KMS-11 (cell line): ENCODE results near the gene YY1.
"Not testable (repeated sequence)": the region's sequence is repeated elsewhere in the genome, so short reads cannot be mapped to it uniquely, and the experiment has no call there.

Experiments used
- H2AFZ ChIP-seq: fragments of 200-600 bp; sonication (generic); 2 replicates; pipeline ENCODE4 v1.6.1; 2016; ENCODE audit warnings: antibody characterized with exemption, mixed run types, low read depth
- H3K27ac ChIP-seq: fragments of 200-600 bp; sonication (generic); 2 replicates; pipeline ENCODE4 v1.6.1; 2016; ENCODE audit warnings: mild to moderate bottlenecking, mixed run types
- H3K27me3 ChIP-seq: fragments of 200-600 bp; sonication (generic); 2 replicates; pipeline ENCODE4 v1.6.1; 2017; ENCODE audit warnings: mild to moderate bottlenecking, low read depth, mixed run types, moderate library complexity; ENCODE audit not compliant: insufficient read depth
- H3K36me3 ChIP-seq: fragments of 200-600 bp; sonication (generic); 2 replicates; pipeline ENCODE4 v1.6.1; 2017; ENCODE audit warnings: mild to moderate bottlenecking, mixed run types; ENCODE audit not compliant: insufficient read depth
- H3K4me1 ChIP-seq: fragments of 200-600 bp; sonication (generic); 2 replicates; pipeline ENCODE4 v1.6.1; 2016; ENCODE audit warnings: mild to moderate bottlenecking, low read depth, mixed run types; ENCODE audit not compliant: poor library complexity, severe bottlenecking
- H3K4me2 ChIP-seq: fragments of 200-600 bp; sonication (generic); 2 replicates; pipeline ENCODE4 v1.7.0; 2016; ENCODE audit warnings: mild to moderate bottlenecking, mixed run types
- H3K4me3 ChIP-seq: fragments of 200-600 bp; sonication (generic); IDR thresholded peaks from 2 replicates; pipeline ENCODE4 v1.6.1; 2017; ENCODE audit warnings: low read depth, low read length, mixed read lengths; ENCODE audit not compliant: insufficient read depth
- H3K79me2 ChIP-seq: fragments of 200-600 bp; sonication (generic); 2 replicates; pipeline ENCODE4 v1.6.1; 2016; ENCODE audit warnings: low read depth, mixed run types; ENCODE audit not compliant: insufficient read depth
- H3K9ac ChIP-seq: fragments of 200-600 bp; sonication (generic); 2 replicates; pipeline ENCODE4 v1.6.1; 2016; ENCODE audit warnings: mild to moderate bottlenecking, mixed run types
- H4K20me1 ChIP-seq: fragments of 200-600 bp; sonication (generic); 2 replicates; pipeline ENCODE4 v1.6.1; 2016; ENCODE audit warnings: mild to moderate bottlenecking, mixed run types; ENCODE audit not compliant: insufficient read depth
- TF ChIP-seq, protein P1 (sequence below): fragments of 200-600 bp; sonication (generic); conservative IDR thresholded peaks from 2 replicates; pipeline ENCODE4 v1.6.1; 2017; ENCODE audit warnings: low read depth, mild to moderate bottlenecking, antibody characterized with exemption, low read length, moderate library complexity, mixed read lengths

YY1 gene

DNA sequence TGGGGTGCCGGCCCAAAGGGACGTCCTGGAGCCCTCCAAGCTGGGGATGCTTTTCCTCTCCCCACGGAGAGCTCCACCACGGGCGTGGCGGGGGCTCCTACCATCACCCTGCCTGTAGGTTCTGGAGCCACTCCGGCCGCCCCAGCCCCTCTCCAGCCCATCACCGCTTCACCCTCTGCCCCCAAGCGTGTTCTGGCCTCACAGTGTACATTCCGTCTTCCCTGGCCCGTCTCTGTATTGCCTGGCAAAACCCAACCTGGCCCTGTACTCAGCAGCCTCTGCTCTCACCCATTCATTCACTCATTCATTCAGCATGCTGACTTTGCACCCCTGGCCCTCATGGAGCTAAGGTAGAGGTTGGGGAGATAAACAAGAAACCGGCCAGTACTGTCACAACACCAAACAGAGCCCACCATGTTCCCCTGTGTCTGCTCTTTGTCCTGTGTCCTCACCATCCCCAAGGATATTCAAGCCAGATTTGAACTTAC, 47.0 kb downstream of the YY1 start:
- Histone ChIP-seq H3K27me3 (no peaks in the 10 kb centered on the region), H3K9ac (peak overlapping the region; percentile 93; the same call in 1 of the 2 replicates), H3K36me3 (no peaks in the 10 kb centered on the region), H3K27ac (no peak overlapping the region), H3K4me2 (peak overlapping the region; percentile 68; the same call in 1 of the 2 replicates), H3K4me3 (no peak overlapping the region), H4K20me1 (no peaks in the 10 kb centered on the region), H3K4me1 (no peaks in the 10 kb centered on the region), H3K79me2 (no peaks in the 10 kb centered on the region), H2AFZ (peak overlapping the region; percentile 76; the same call in 1 of the 2 replicates)
- TF ChIP-seq, protein P1, sequence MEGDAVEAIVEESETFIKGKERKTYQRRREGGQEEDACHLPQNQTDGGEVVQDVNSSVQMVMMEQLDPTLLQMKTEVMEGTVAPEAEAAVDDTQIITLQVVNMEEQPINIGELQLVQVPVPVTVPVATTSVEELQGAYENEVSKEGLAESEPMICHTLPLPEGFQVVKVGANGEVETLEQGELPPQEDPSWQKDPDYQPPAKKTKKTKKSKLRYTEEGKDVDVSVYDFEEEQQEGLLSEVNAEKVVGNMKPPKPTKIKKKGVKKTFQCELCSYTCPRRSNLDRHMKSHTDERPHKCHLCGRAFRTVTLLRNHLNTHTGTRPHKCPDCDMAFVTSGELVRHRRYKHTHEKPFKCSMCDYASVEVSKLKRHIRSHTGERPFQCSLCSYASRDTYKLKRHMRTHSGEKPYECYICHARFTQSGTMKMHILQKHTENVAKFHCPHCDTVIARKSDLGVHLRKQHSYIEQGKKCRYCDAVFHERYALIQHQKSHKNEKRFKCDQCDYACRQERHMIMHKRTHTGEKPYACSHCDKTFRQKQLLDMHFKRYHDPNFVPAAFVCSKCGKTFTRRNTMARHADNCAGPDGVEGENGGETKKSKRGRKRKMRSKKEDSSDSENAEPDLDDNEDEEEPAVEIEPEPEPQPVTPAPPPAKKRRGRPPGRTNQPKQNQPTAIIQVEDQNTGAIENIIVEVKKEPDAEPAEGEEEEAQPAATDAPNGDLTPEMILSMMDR = no peak

GRCh38 chr14:100286484-100287191, 47.7 kb downstream of the YY1 start:
- no peak overlapping the region for H3K9ac ChIP-seq
- TF ChIP-seq, protein P1 = no peak
- H2AFZ ChIP-seq = no peak overlapping the region
- H4K20me1 ChIP-seq = no peaks in the 10 kb centered on the region
- H3K79me2 ChIP-seq = no peaks in the 10 kb centered on the region
- no peak overlapping the region for H3K4me2 ChIP-seq
- no peak overlapping the region for H3K4me3 ChIP-seq
- no peak overlapping the region for H3K27ac ChIP-seq
- no peaks in the 10 kb centered on the region for H3K36me3 ChIP-seq
- H3K27me3 ChIP-seq = no peaks in the 10 kb centered on the region
- H3K4me1 ChIP-seq = no peaks in the 10 kb centered on the region

GRCh38 chr14:100287202-100287997, 48.5 kb downstream of the YY1 start:
- Histone ChIP-seq H3K4me3 (no peak overlapping the region), H3K27me3 (no peaks in the 10 kb centered on the region), H3K79me2 (no peaks in the 10 kb centered on the region), H3K36me3 (no peaks in the 10 kb centered on the region), H3K4me1 (no peaks in the 10 kb centered on the region), H2AFZ (no peak overlapping the region), H3K27ac (no peak overlapping the region), H3K9ac (no peak overlapping the region), H3K4me2 (no peak overlapping the region), H4K20me1 (no peaks in the 10 kb centered on the region)
- TF ChIP-seq, protein P1 = no peak

- H3K27me3 ChIP-seq, H3K4me3 ChIP-seq, H2AFZ ChIP-seq, H4K20me1 ChIP-seq, H3K27ac ChIP-seq, H3K4me2 ChIP-seq, H3K9ac ChIP-seq, H3K79me2 ChIP-seq, H3K36me3 ChIP-seq, H3K4me1 ChIP-seq: not testable (repeated sequence)
Observed at GRCh38 chr14:100287998-100288295, 49.0 kb downstream of the YY1 start.
